K562 (cell line): ENCODE data around the gene FST. TPM values are rescaled to one million over a fixed set of nuclear protein-coding genes. Genes with fewer than 3 reads are reported as not detected.
A peak's percentile ranks its signal among the peaks of the same experiment; 100 is the strongest.

Experiments used
- ASH1L ChIP-seq: fragments of 450-650 bp; IDR thresholded peaks from 2 replicates; pipeline ENCODE4 v1.6.1; 2018; ENCODE audit warnings: borderline replicate concordance, mild to moderate bottlenecking, low read depth; ENCODE audit not compliant: partially characterized antibody
- CREB1 ChIP-seq, 2 experiments: sonication (generic) in 1 of 2; formaldehyde crosslinking in 1 of 2; IDR thresholded peaks; 2 replicates each; pipeline versions ENCODE4 v1.6.1 to v1.8.0; 2012 to 2022; ENCODE audit warnings: inconsistent platforms in 1 of 2, mild to moderate bottlenecking in 1 of 2, missing genetic modification reagents in 1 of 2, moderate library complexity in 1 of 2
- DIDO1 ChIP-seq: fragments of 450-650 bp; IDR thresholded peaks from 2 replicates; pipeline ENCODE4 v1.6.1; 2016; ENCODE audit warnings: low read depth, missing biosample characterization, missing genetic modification characterization
- FOXA1 ChIP-seq: fragments of 450-650 bp; IDR thresholded peaks from 2 replicates; pipeline ENCODE4 v1.6.1; 2016; ENCODE audit warnings: mild to moderate bottlenecking, borderline replicate concordance
- HNRNPH1 ChIP-seq: fragments of 200-400 bp; formaldehyde crosslinking; optimal IDR thresholded peaks from 2 replicates; pipeline ENCODE3; 2017; ENCODE audit warnings: low read depth, mild to moderate bottlenecking, low read length, moderate library complexity
- MNT ChIP-seq, 2 experiments: fragments of 450-650 bp; conservative IDR thresholded peaks; 2 replicates each; pipeline ENCODE4 v1.6.1; 2017; ENCODE audit warnings: mild to moderate bottlenecking in 2 of 2, moderate library complexity in 2 of 2
- NFXL1 ChIP-seq: fragments of 450-650 bp; formaldehyde crosslinking; IDR thresholded peaks from 2 replicates; pipeline ENCODE4 v1.4.0; 2021; ENCODE audit warnings: mild to moderate bottlenecking
- SMARCB1 ChIP-seq: IDR thresholded peaks from 2 replicates; pipeline ENCODE4 v1.6.1; 2011; ENCODE audit warnings: improper control_type of control experiment, low read depth; ENCODE audit not compliant: insufficient read length
- TCFL5 ChIP-seq: fragments of 250-450 bp; sonication (Bioruptor Pico); conservative IDR thresholded peaks from 2 replicates; pipeline ENCODE4 v1.6.1; 2021; ENCODE audit warnings: mild to moderate bottlenecking, moderate library complexity, matching md5 sums
- TRIM24 ChIP-seq, 2 experiments: fragments of 450-650 bp; IDR thresholded peaks; 2 replicates each; pipeline ENCODE4 v1.6.1; 2016
- U2AF1 ChIP-seq: fragments of 200-400 bp; formaldehyde crosslinking; optimal IDR thresholded peaks from 2 replicates; pipeline ENCODE3; 2017; ENCODE audit warnings: mild to moderate bottlenecking, low read depth, low read length, moderate library complexity
- WHSC1 ChIP-seq: IDR thresholded peaks from one replicate; pipeline ENCODE4 v1.6.1; 2012; ENCODE audit warnings: low read length, control low read depth, inconsistent platforms
- ZBTB5 ChIP-seq: fragments of 450-650 bp; IDR thresholded peaks from 2 replicates; pipeline ENCODE4 v1.6.1; 2017; ENCODE audit warnings: antibody characterized with exemption
- ZNF134 ChIP-seq: fragments of 250-450 bp; sonication (Bioruptor Pico); conservative IDR thresholded peaks from 2 replicates; pipeline ENCODE4 v1.4.0; 2020
- ZNF212 ChIP-seq: fragments of 450-650 bp; formaldehyde crosslinking; IDR thresholded peaks from 2 replicates; pipeline ENCODE4 v1.4.0; 2020; ENCODE audit warnings: mild to moderate bottlenecking
- polyA plus RNA-seq, 8 experiments: library from polyadenylated mRNA; depleted of rRNA in 4 of 8; stranded (reverse) in 5 of 8; unstranded in 3 of 8; fragments of >200 nt; fragmentation: Nextera tagmentation in 2 of 8; fragmentation: Illumina TruSeq in 1 of 8; extraction: Ambion mirVana in 2 of 8; extraction: Trizol in 1 of 8; gene quantifications; 2 replicates each; pipeline versions ENCODE4 v1.2.1 to v1.2.3, GENCODE V29; 2011 to 2014; ENCODE audit warnings: inconsistent platforms in 1 of 8, missing spikeins in 1 of 8
- total RNA-seq, 7 experiments: library from RNA; depleted of rRNA in 6 of 7; stranded (reverse); fragments of >200 nt in 6 of 7; fragmentation: Illumina TruSeq in 2 of 7; extraction: Trizol in 2 of 7; gene quantifications; 2 replicates each; pipeline versions ENCODE4 v1.2.1 to v1.2.3, GENCODE V29; 2011 to 2021; ENCODE audit warnings: low replicate concordance in 1 of 7
- TF ChIP-seq, protein P1 (sequence below): fragments of 450-650 bp; conservative IDR thresholded peaks from 2 replicates; pipeline ENCODE4 v1.6.1; 2016; ENCODE audit warnings: missing genetic modification characterization, low read depth, mild to moderate bottlenecking, control low read depth, missing compliant biosample characterization
- TF ChIP-seq, protein P2 (sequence below), 2 experiments: IDR thresholded peaks; 2 replicates each; pipeline ENCODE4 v1.6.1; 2012; ENCODE audit warnings: improper control_type of control experiment in 2 of 2, low read depth in 2 of 2, low read length in 2 of 2, borderline replicate concordance in 1 of 2
- TF ChIP-seq, protein P3 (sequence below): sonication (generic); formaldehyde crosslinking; IDR thresholded peaks from 2 replicates; pipeline ENCODE4 v1.9.0; 2022; ENCODE audit warnings: mild to moderate bottlenecking, missing genetic modification reagents

FST gene
- total and polyA plus RNA-seq, 9 of the 15 experiments (the other 6 are each of a cell fraction or from before 2014, with no cell fraction given) = 0.03 to 0.27 TPM; not detected in 7

DNA sequence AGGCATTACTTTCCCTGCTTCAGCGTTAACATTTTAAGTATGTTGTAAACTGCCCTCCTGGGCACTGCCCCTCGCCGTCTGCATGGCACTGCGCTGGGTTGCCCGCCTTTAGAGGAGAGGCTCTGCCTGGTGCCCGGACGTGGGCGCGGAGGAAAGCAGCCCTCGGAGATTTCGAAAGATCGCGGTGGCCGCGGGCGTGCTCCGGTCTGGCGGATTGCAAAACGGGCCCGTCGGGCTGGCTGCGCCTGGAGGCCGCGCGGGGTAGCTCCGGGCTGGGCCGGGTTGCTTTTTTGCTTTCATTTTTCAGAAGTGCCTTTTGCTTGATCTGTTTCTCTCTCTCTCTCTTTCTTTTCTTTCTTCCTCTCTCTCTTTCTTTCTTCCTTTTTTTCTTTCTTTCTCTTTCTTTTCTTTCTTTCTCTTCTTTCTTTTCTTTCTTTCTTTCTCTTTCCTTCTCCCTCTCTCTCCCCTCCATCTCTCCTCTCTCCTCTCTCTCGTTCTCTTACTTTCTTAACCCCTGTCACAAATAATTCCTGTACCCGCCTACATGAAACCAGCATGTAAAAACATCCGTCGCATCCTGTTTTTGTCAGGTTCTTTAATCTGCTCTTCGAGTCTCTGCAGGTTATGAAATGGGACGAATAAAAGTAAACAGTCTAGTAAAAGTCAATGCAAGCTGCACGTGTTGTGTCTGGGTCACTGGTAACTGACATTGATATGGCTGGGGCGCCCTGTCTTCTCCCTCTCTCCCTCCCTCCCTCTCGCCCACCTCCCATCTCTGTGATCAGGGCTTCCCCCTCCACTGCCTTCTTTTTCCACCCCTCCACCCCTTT lies 1.7 kb downstream of the FST start (continued):
- TF ChIP-seq CREB1 (IDR thresholded peaks at IDR 0.05) = no peak
- TF ChIP-seq CREB1 (CRISPR knock-in tag; IDR thresholded peaks at IDR 0.05) = no peak
- no peak for TF ChIP-seq DIDO1 (tag)
- TF ChIP-seq TCFL5 (CRISPR knock-in tag) = no peak
- TF ChIP-seq ZNF212 = no peak
- TF ChIP-seq NFXL1 (CRISPR knock-in tag) = no peak
- no peak for TF ChIP-seq ASH1L
- peak; percentile 61; the same call in 1 of the 2 replicates for TF ChIP-seq ZBTB5
- no peak; a peak in 1 of 4 replicates for TF ChIP-seq TRIM24 (IDR thresholded peaks at IDR 0.05)
- TF ChIP-seq, protein P1, sequence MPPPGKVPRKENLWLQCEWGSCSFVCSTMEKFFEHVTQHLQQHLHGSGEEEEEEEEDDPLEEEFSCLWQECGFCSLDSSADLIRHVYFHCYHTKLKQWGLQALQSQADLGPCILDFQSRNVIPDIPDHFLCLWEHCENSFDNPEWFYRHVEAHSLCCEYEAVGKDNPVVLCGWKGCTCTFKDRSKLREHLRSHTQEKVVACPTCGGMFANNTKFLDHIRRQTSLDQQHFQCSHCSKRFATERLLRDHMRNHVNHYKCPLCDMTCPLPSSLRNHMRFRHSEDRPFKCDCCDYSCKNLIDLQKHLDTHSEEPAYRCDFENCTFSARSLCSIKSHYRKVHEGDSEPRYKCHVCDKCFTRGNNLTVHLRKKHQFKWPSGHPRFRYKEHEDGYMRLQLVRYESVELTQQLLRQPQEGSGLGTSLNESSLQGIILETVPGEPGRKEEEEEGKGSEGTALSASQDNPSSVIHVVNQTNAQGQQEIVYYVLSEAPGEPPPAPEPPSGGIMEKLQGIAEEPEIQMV (tag) = peak; percentile 66
- TF ChIP-seq U2AF1 = no peak
- no peak for TF ChIP-seq ZNF134 (CRISPR knock-in tag)
- no peak for TF ChIP-seq FOXA1
- TF ChIP-seq, protein P2, sequence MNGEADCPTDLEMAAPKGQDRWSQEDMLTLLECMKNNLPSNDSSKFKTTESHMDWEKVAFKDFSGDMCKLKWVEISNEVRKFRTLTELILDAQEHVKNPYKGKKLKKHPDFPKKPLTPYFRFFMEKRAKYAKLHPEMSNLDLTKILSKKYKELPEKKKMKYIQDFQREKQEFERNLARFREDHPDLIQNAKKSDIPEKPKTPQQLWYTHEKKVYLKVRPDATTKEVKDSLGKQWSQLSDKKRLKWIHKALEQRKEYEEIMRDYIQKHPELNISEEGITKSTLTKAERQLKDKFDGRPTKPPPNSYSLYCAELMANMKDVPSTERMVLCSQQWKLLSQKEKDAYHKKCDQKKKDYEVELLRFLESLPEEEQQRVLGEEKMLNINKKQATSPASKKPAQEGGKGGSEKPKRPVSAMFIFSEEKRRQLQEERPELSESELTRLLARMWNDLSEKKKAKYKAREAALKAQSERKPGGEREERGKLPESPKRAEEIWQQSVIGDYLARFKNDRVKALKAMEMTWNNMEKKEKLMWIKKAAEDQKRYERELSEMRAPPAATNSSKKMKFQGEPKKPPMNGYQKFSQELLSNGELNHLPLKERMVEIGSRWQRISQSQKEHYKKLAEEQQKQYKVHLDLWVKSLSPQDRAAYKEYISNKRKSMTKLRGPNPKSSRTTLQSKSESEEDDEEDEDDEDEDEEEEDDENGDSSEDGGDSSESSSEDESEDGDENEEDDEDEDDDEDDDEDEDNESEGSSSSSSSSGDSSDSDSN (IDR thresholded peaks at IDR 0.05; ENCODE audit: borderline replicate concordance in 1 of 2, low read depth in 2 of 2, low read length in 2 of 2) = peak; percentile 55 to 89; a peak in 3 of 4 replicates
- TF ChIP-seq HNRNPH1 = no peak
- TF ChIP-seq WHSC1 = no peak
- 0 out of 4 replicates have a peak, but pooled peaks of 1 of the 2 experiments have one; percentile 11 for TF ChIP-seq MNT (conservative IDR thresholded peaks at IDR 0.05)
- TF ChIP-seq SMARCB1 = no peak
- TF ChIP-seq, protein P3, sequence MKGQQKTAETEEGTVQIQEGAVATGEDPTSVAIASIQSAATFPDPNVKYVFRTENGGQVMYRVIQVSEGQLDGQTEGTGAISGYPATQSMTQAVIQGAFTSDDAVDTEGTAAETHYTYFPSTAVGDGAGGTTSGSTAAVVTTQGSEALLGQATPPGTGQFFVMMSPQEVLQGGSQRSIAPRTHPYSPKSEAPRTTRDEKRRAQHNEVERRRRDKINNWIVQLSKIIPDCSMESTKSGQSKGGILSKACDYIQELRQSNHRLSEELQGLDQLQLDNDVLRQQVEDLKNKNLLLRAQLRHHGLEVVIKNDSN = no peak
